SK-N-SH treated with all-trans-retinoic acid at 6 μM for 48 hours (cell line): ENCODE data around the gene SELPLG.

Source experiments
- ATAC-seq: fragments of 200-7000 bp; cut with Tn5 transposase; 3 replicates; pipeline ENCODE4 v1.9.1; 2020; ENCODE audit warnings: mild to moderate bottlenecking, moderate library complexity
- BACH2 ChIP-seq: fragments of 250-450 bp; sonication (Bioruptor Pico); IDR thresholded peaks from 2 replicates; pipeline ENCODE4 v1.9.0; 2021; ENCODE audit warnings: mild to moderate bottlenecking, borderline replicate concordance
- CREB5 ChIP-seq: fragments of 250-450 bp; sonication (Bioruptor Pico); IDR thresholded peaks from 2 replicates; pipeline ENCODE4 v1.5.1; 2020; ENCODE audit warnings: low read depth, mild to moderate bottlenecking, moderate library complexity
- CSDC2 ChIP-seq: fragments of 250-450 bp; sonication (Bioruptor Pico); IDR thresholded peaks from 2 replicates; pipeline ENCODE4 v1.5.0; 2020; ENCODE audit warnings: mild to moderate bottlenecking, moderate library complexity
- CSRNP3 ChIP-seq: fragments of 250-450 bp; sonication (Bioruptor Pico); IDR thresholded peaks from 2 replicates; pipeline ENCODE4 v1.5.1; 2021; ENCODE audit warnings: mild to moderate bottlenecking, moderate library complexity
- ESRRG ChIP-seq: fragments of 250-450 bp; sonication (Bioruptor Pico); IDR thresholded peaks from 2 replicates; pipeline ENCODE4 v1.6.1; 2021; ENCODE audit warnings: mild to moderate bottlenecking
- GLIS3 ChIP-seq: fragments of 250-450 bp; sonication (Bioruptor Pico); IDR thresholded peaks from 2 replicates; pipeline ENCODE4 v1.5.0; 2020; ENCODE audit warnings: mild to moderate bottlenecking, moderate library complexity
- ISL1 ChIP-seq: fragments of 250-450 bp; sonication (Bioruptor Pico); IDR thresholded peaks from 2 replicates; pipeline ENCODE4 v2.1.2; 2022; ENCODE audit warnings: mild to moderate bottlenecking, moderate library complexity
- OSR1 ChIP-seq: fragments of 250-450 bp; sonication (Bioruptor Pico); IDR thresholded peaks from 2 replicates; pipeline ENCODE4 v1.8.0; 2022; ENCODE audit warnings: moderate library complexity, mild to moderate bottlenecking, inconsistent platforms
- PATZ1 ChIP-seq: fragments of 250-450 bp; sonication (Bioruptor Pico); IDR thresholded peaks from 2 replicates; pipeline ENCODE4 v1.8.0; 2020; ENCODE audit warnings: mild to moderate bottlenecking, moderate library complexity, borderline replicate concordance
- POU6F1 ChIP-seq: fragments of 250-450 bp; sonication (Bioruptor Pico); IDR thresholded peaks from 2 replicates; pipeline ENCODE4 v1.8.0; 2021; ENCODE audit warnings: low read depth, mild to moderate bottlenecking, moderate library complexity, borderline replicate concordance
- RARB ChIP-seq: fragments of 250-450 bp; sonication (Bioruptor Pico); IDR thresholded peaks from 2 replicates; pipeline ENCODE4 v1.8.0; 2021; ENCODE audit warnings: mild to moderate bottlenecking, moderate library complexity
- SNAI2 ChIP-seq: fragments of 250-450 bp; sonication (Bioruptor Pico); IDR thresholded peaks from 2 replicates; pipeline ENCODE4 v1.5.0; 2020; ENCODE audit warnings: mild to moderate bottlenecking, moderate library complexity
- TCF4 ChIP-seq: fragments of 250-450 bp; sonication (Bioruptor Pico); IDR thresholded peaks from 2 replicates; pipeline ENCODE4 v1.8.0; 2021; ENCODE audit warnings: mild to moderate bottlenecking, moderate library complexity, borderline replicate concordance
- TOX ChIP-seq: fragments of 250-450 bp; sonication (Bioruptor Pico); IDR thresholded peaks from 2 replicates; pipeline ENCODE4 v1.8.0; 2021; ENCODE audit warnings: mild to moderate bottlenecking, moderate library complexity, borderline replicate concordance
- TSHZ2 ChIP-seq: fragments of 250-450 bp; sonication (Bioruptor Pico); IDR thresholded peaks from 2 replicates; pipeline ENCODE4 v1.5.0; 2020; ENCODE audit warnings: mild to moderate bottlenecking, moderate library complexity
- ZC3H10 ChIP-seq: fragments of 250-450 bp; sonication (Bioruptor Pico); IDR thresholded peaks from 2 replicates; pipeline ENCODE4 v1.5.1; 2021; ENCODE audit warnings: mild to moderate bottlenecking, moderate library complexity
- ZFP3 ChIP-seq: fragments of 250-450 bp; sonication (Bioruptor Pico); IDR thresholded peaks from 2 replicates; pipeline ENCODE4 v1.5.0; 2020; ENCODE audit warnings: mild to moderate bottlenecking, moderate library complexity
- ZFP30 ChIP-seq: fragments of 450-650 bp; formaldehyde crosslinking; IDR thresholded peaks from 2 replicates; pipeline ENCODE4 v1.5.0; 2022; ENCODE audit warnings: mild to moderate bottlenecking, moderate library complexity
- ZNF565 ChIP-seq: fragments of 450-650 bp; formaldehyde crosslinking; conservative IDR thresholded peaks from 2 replicates; pipeline ENCODE4 v1.5.0; 2020; ENCODE audit warnings: low read depth, mild to moderate bottlenecking, moderate library complexity
- ZNF70 ChIP-seq: fragments of 450-650 bp; formaldehyde crosslinking; IDR thresholded peaks from 2 replicates; pipeline ENCODE4 v1.5.0; 2020; ENCODE audit warnings: mild to moderate bottlenecking, moderate library complexity
- ZNF8 ChIP-seq: fragments of 450-650 bp; formaldehyde crosslinking; IDR thresholded peaks from 2 replicates; pipeline ENCODE4 v1.5.0; 2020; ENCODE audit warnings: mild to moderate bottlenecking, moderate library complexity

Gene SELPLG

GRCh38 chr12:108589840-108590229 lies 43.9 kb downstream of the SELPLG start:
- ATAC-seq: peak; percentile 15; the same call in 1 of the 3 replicates
- no peak for TF ChIP-seq SNAI2 (CRISPR knock-in tag)
- no peak for TF ChIP-seq RARB
- TF ChIP-seq ZFP3: no peak
- TF ChIP-seq TCF4 (CRISPR knock-in tag): no peak
- TF ChIP-seq TOX (CRISPR knock-in tag): no peak
- TF ChIP-seq ISL1 (CRISPR knock-in tag): no peak
- no peak for TF ChIP-seq GLIS3 (CRISPR knock-in tag)
- no peak for TF ChIP-seq BACH2 (CRISPR knock-in tag)
- no peak for TF ChIP-seq ZNF70 (CRISPR knock-in tag)
- no peak for TF ChIP-seq CSDC2 (CRISPR knock-in tag)
- TF ChIP-seq POU6F1 (CRISPR knock-in tag): no peak
- no peak for TF ChIP-seq CSRNP3
- no peak for TF ChIP-seq ZNF565 (CRISPR knock-in tag)
- TF ChIP-seq ZC3H10 (CRISPR knock-in tag): no peak
- TF ChIP-seq CREB5 (CRISPR knock-in tag): no peak
- TF ChIP-seq ZNF8 (CRISPR knock-in tag): no peak
- no peak for TF ChIP-seq ZFP30

- TF ChIP-seq TSHZ2 (CRISPR knock-in tag): no peak
- TF ChIP-seq GLIS3 (CRISPR knock-in tag): no peak
- TF ChIP-seq OSR1: no peak
- no peak for TF ChIP-seq ESRRG (CRISPR knock-in tag)
- no peak for TF ChIP-seq CREB5 (CRISPR knock-in tag)
- no peak for TF ChIP-seq PATZ1 (CRISPR knock-in tag)
- no peak for TF ChIP-seq CSRNP3
- no peak for TF ChIP-seq ZFP3
- TF ChIP-seq ZC3H10 (CRISPR knock-in tag): no peak
- peak; percentile 72 for ATAC-seq
Measured at GRCh38 chr12:108589028-108589839, 44.5 kb downstream of the SELPLG start.
